Neural progenitor cell (in vitro differentiated cells): ENCODE data around the gene ARSJ.

Source experiments
- EZH2 ChIP-seq: fragments of 200-600 bp; sonication (generic); IDR thresholded peaks from 2 replicates; pipeline ENCODE4 v1.6.1; 2017; ENCODE audit warnings: antibody characterized with exemption, mild to moderate bottlenecking, moderate library complexity
- TF ChIP-seq, protein P1 (sequence below): fragments of 200-600 bp; sonication (generic); IDR thresholded peaks from 2 replicates; pipeline ENCODE4 v1.5.1; 2017; ENCODE audit warnings: antibody characterized with exemption, mild to moderate bottlenecking

DNA sequence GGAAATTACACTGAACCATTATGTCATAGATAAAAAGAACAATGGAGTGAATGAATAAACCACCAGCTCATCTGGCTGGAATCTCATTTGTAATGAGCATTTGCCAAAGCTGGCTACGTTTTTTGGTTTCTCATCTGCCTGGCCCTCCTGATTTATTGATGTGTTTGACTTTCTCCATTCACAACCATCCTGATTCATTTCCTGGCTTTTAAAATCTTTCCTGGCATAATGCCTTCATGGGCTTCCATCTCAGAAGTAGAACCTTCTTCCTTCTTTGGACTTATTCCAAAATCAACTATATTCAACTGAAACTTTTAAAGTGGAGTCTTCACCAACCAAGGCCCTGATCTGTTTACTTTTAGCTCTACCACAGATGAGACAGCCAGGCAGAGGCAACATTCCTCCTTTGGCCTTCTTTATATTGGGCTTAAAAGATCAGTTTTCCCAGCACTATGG lies 36.0 kb upstream of the ARSJ start:
- TF ChIP-seq, protein P1, sequence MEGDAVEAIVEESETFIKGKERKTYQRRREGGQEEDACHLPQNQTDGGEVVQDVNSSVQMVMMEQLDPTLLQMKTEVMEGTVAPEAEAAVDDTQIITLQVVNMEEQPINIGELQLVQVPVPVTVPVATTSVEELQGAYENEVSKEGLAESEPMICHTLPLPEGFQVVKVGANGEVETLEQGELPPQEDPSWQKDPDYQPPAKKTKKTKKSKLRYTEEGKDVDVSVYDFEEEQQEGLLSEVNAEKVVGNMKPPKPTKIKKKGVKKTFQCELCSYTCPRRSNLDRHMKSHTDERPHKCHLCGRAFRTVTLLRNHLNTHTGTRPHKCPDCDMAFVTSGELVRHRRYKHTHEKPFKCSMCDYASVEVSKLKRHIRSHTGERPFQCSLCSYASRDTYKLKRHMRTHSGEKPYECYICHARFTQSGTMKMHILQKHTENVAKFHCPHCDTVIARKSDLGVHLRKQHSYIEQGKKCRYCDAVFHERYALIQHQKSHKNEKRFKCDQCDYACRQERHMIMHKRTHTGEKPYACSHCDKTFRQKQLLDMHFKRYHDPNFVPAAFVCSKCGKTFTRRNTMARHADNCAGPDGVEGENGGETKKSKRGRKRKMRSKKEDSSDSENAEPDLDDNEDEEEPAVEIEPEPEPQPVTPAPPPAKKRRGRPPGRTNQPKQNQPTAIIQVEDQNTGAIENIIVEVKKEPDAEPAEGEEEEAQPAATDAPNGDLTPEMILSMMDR, result no peak
- TF ChIP-seq EZH2, result no peak
